Measurements from ENCODE around the gene ARPP19.

The ARPP19 gene

GRCh38 chr15:52509500-52510245 is 59.2 kb downstream of the ARPP19 start:
- DNase-seq: no peak

- no peak for DNase-seq
Observed at GRCh38 chr15:52506549-52506948, 62.3 kb downstream of the ARPP19 start.

- no peak for DNase-seq
Observed at GRCh38 chr15:52505151-52505550, 63.7 kb downstream of the ARPP19 start.

GRCh38 chr15:52503788-52504496 is 64.9 kb downstream of the ARPP19 start:
- no peak for DNase-seq

GRCh38 chr15:52502608-52503007 is 66.2 kb downstream of the ARPP19 start:
- DNase-seq: no peak

- DNase-seq: no peak
Observed at GRCh38 chr15:52499506-52499905, 69.3 kb downstream of the ARPP19 start.

GRCh38 chr15:52498706-52499105 is 70.1 kb downstream of the ARPP19 start:
- DNase-seq: no peak

Data from NCI-H526 (cell line).